NT2/D1 (cell line): Measurements from ENCODE around the gene HNRNPM.

Source experiments
- DNase-seq: peaks from one replicate; pipeline ENCODE4 v3.0.0-alpha.2; 2011; ENCODE audit warnings: low read depth, low spot score
- H3K27me3 ChIP-seq: 2 replicates; pipeline ENCODE4 v1.6.0; 2011; ENCODE audit warnings: mild to moderate bottlenecking; ENCODE audit not compliant: insufficient read length, insufficient read depth
- H3K36me3 ChIP-seq: 2 replicates; pipeline ENCODE4 v1.6.1; 2011; ENCODE audit warnings: mild to moderate bottlenecking, low read length, mixed read lengths; ENCODE audit not compliant: insufficient read depth, insufficient read length
- H3K4me1 ChIP-seq: 2 replicates; pipeline ENCODE4 v1.5.1; 2011; ENCODE audit not compliant: insufficient read depth, insufficient read length
- H3K4me3 ChIP-seq: 2 replicates; pipeline ENCODE4 v1.5.1; 2011; ENCODE audit warnings: low read depth; ENCODE audit not compliant: insufficient read length
- H3K9ac ChIP-seq: 2 replicates; pipeline ENCODE4 v1.6.0; 2011; ENCODE audit warnings: low read depth; ENCODE audit not compliant: insufficient read length
- H3K9me3 ChIP-seq: 2 replicates; pipeline ENCODE4 v1.5.1; 2011; ENCODE audit warnings: mild to moderate bottlenecking, low read length; ENCODE audit not compliant: insufficient read depth
- SUZ12 ChIP-seq: IDR thresholded peaks from 2 replicates; pipeline ENCODE4 v1.6.1; 2011; ENCODE audit not compliant: insufficient read length, insufficient read depth; ENCODE audit errors: extremely low read depth
- YY1 ChIP-seq: IDR thresholded peaks from 2 replicates; pipeline ENCODE4 v1.6.1; 2011; ENCODE audit not compliant: insufficient read length, insufficient read depth
- ZNF274 ChIP-seq: IDR thresholded peaks from 2 replicates; pipeline ENCODE4 v1.6.1; 2011; ENCODE audit warnings: mild to moderate bottlenecking, low read depth, low read length

The HNRNPM gene

GRCh38 chr19:8482696-8483095 is 37.9 kb downstream of the HNRNPM start:
- H3K4me1 ChIP-seq = peaks cover 9% of the 10 kb centered on the region
- no peaks in the 10 kb centered on the region for H3K9me3 ChIP-seq
- TF ChIP-seq YY1 (no peak), ZNF274 (no peak), SUZ12 (no peak)
- no peak for DNase-seq
- peaks cover 90% of the 10 kb centered on the region for H3K36me3 ChIP-seq
- no peak overlapping the region for H3K9ac ChIP-seq
- no peaks in the 10 kb centered on the region for H3K27me3 ChIP-seq
- no peak overlapping the region for H3K4me3 ChIP-seq

GRCh38 chr19:8483165-8483564 is 38.4 kb downstream of the HNRNPM start:
- no peaks in the 10 kb centered on the region for H3K9me3 ChIP-seq
- H3K4me1 ChIP-seq = peaks cover 12% of the 10 kb centered on the region
- H3K4me3 ChIP-seq = no peak overlapping the region
- no peaks in the 10 kb centered on the region for H3K27me3 ChIP-seq
- peaks cover 90% of the 10 kb centered on the region for H3K36me3 ChIP-seq
- H3K9ac ChIP-seq = no peak overlapping the region
- no peak for DNase-seq
- TF ChIP-seq YY1 (no peak), ZNF274 (no peak), SUZ12 (no peak)

- no peaks in the 10 kb centered on the region for H3K9me3 ChIP-seq
- no peaks in the 10 kb centered on the region for H3K27me3 ChIP-seq
- H3K4me3 ChIP-seq = no peak overlapping the region
- peaks cover 89% of the 10 kb centered on the region for H3K36me3 ChIP-seq
- no peak for TF ChIP-seq YY1
- no peak for TF ChIP-seq SUZ12
- no peak for TF ChIP-seq ZNF274
- no peak overlapping the region for H3K9ac ChIP-seq
- DNase-seq = no peak
- peaks cover 12% of the 10 kb centered on the region for H3K4me1 ChIP-seq
Measured at GRCh38 chr19:8484331-8484894, 39.6 kb downstream of the HNRNPM start.

- Histone ChIP-seq H3K27me3 (no peaks in the 10 kb centered on the region), H3K4me3 (no peak overlapping the region), H3K36me3 (peaks cover 97% of the 10 kb centered on the region), H3K9me3 (no peaks in the 10 kb centered on the region), H3K9ac (no peak overlapping the region), H3K4me1 (peaks cover 12% of the 10 kb centered on the region)
- no peak for DNase-seq
- TF ChIP-seq ZNF274 = no peak
- no peak for TF ChIP-seq YY1
- TF ChIP-seq SUZ12 = no peak
Measured at GRCh38 chr19:8485561-8486371, 41.0 kb downstream of the HNRNPM start.

- DNase-seq = no peak
- Histone ChIP-seq H3K4me1 (peaks cover 12% of the 10 kb centered on the region), H3K36me3 (peaks cover 90% of the 10 kb centered on the region), H3K9me3 (no peaks in the 10 kb centered on the region), H3K27me3 (no peaks in the 10 kb centered on the region), H3K9ac (no peak overlapping the region), H3K4me3 (no peak overlapping the region)
- TF ChIP-seq YY1 = no peak
- no peak for TF ChIP-seq ZNF274
- TF ChIP-seq SUZ12 = no peak
Measured at GRCh38 chr19:8486661-8487136, 41.9 kb downstream of the HNRNPM start.

- peaks cover 12% of the 10 kb centered on the region for H3K4me1 ChIP-seq
- no peak for TF ChIP-seq YY1
- TF ChIP-seq SUZ12 = no peak
- TF ChIP-seq ZNF274 = no peak
- H3K36me3 ChIP-seq = peaks cover 85% of the 10 kb centered on the region
- no peak overlapping the region for H3K9ac ChIP-seq
- H3K4me3 ChIP-seq = no peak overlapping the region
- no peaks in the 10 kb centered on the region for H3K27me3 ChIP-seq
- no peak for DNase-seq
- no peaks in the 10 kb centered on the region for H3K9me3 ChIP-seq
Measured at GRCh38 chr19:8487137-8487851, 42.5 kb downstream of the HNRNPM start.

GRCh38 chr19:8488365-8488764 is 43.6 kb downstream of the HNRNPM start:
- Histone ChIP-seq H3K4me1 (peaks cover 12% of the 10 kb centered on the region), H3K9ac (no peak overlapping the region), H3K36me3 (peaks cover 75% of the 10 kb centered on the region), H3K27me3 (no peaks in the 10 kb centered on the region), H3K4me3 (no peak overlapping the region), H3K9me3 (no peaks in the 10 kb centered on the region)
- no peak for DNase-seq
- TF ChIP-seq YY1 = no peak
- TF ChIP-seq SUZ12 = no peak
- TF ChIP-seq ZNF274 = no peak
